SK-N-SH treated with all-trans-retinoic acid at 6 μM for 48 hours (cell line): Measurements from ENCODE around the gene STAMBPL1.

ENCODE experiments used
- ATAC-seq: fragments of 200-7000 bp; cut with Tn5 transposase; 3 replicates; pipeline ENCODE4 v1.9.1; 2020; ENCODE audit warnings: mild to moderate bottlenecking, moderate library complexity
- ARNTL ChIP-seq: fragments of 450-650 bp; formaldehyde crosslinking; IDR thresholded peaks from 2 replicates; pipeline ENCODE4 v1.5.0; 2020; ENCODE audit warnings: low read depth, mild to moderate bottlenecking, moderate library complexity, borderline replicate concordance
- BACH2 ChIP-seq: fragments of 250-450 bp; sonication (Bioruptor Pico); IDR thresholded peaks from 2 replicates; pipeline ENCODE4 v1.9.0; 2021; ENCODE audit warnings: mild to moderate bottlenecking, borderline replicate concordance
- CREB5 ChIP-seq: fragments of 250-450 bp; sonication (Bioruptor Pico); IDR thresholded peaks from 2 replicates; pipeline ENCODE4 v1.5.1; 2020; ENCODE audit warnings: low read depth, mild to moderate bottlenecking, moderate library complexity
- CSDC2 ChIP-seq: fragments of 250-450 bp; sonication (Bioruptor Pico); IDR thresholded peaks from 2 replicates; pipeline ENCODE4 v1.5.0; 2020; ENCODE audit warnings: mild to moderate bottlenecking, moderate library complexity
- CSRNP3 ChIP-seq: fragments of 250-450 bp; sonication (Bioruptor Pico); IDR thresholded peaks from 2 replicates; pipeline ENCODE4 v1.5.1; 2021; ENCODE audit warnings: mild to moderate bottlenecking, moderate library complexity
- ESRRG ChIP-seq: fragments of 250-450 bp; sonication (Bioruptor Pico); IDR thresholded peaks from 2 replicates; pipeline ENCODE4 v1.6.1; 2021; ENCODE audit warnings: mild to moderate bottlenecking
- GLIS3 ChIP-seq: fragments of 250-450 bp; sonication (Bioruptor Pico); IDR thresholded peaks from 2 replicates; pipeline ENCODE4 v1.5.0; 2020; ENCODE audit warnings: mild to moderate bottlenecking, moderate library complexity
- OSR1 ChIP-seq: fragments of 250-450 bp; sonication (Bioruptor Pico); IDR thresholded peaks from 2 replicates; pipeline ENCODE4 v1.8.0; 2022; ENCODE audit warnings: moderate library complexity, mild to moderate bottlenecking, inconsistent platforms
- PATZ1 ChIP-seq: fragments of 250-450 bp; sonication (Bioruptor Pico); IDR thresholded peaks from 2 replicates; pipeline ENCODE4 v1.8.0; 2020; ENCODE audit warnings: mild to moderate bottlenecking, moderate library complexity, borderline replicate concordance
- POU6F1 ChIP-seq: fragments of 250-450 bp; sonication (Bioruptor Pico); IDR thresholded peaks from 2 replicates; pipeline ENCODE4 v1.8.0; 2021; ENCODE audit warnings: low read depth, mild to moderate bottlenecking, moderate library complexity, borderline replicate concordance
- PPARA ChIP-seq: fragments of 250-450 bp; sonication (Bioruptor Pico); IDR thresholded peaks from 2 replicates; pipeline ENCODE4 v1.5.0; 2020; ENCODE audit warnings: mild to moderate bottlenecking, borderline replicate concordance
- RARB ChIP-seq: fragments of 250-450 bp; sonication (Bioruptor Pico); IDR thresholded peaks from 2 replicates; pipeline ENCODE4 v1.8.0; 2021; ENCODE audit warnings: mild to moderate bottlenecking, moderate library complexity
- SNAI2 ChIP-seq: fragments of 250-450 bp; sonication (Bioruptor Pico); IDR thresholded peaks from 2 replicates; pipeline ENCODE4 v1.5.0; 2020; ENCODE audit warnings: mild to moderate bottlenecking, moderate library complexity
- TCF4 ChIP-seq: fragments of 250-450 bp; sonication (Bioruptor Pico); IDR thresholded peaks from 2 replicates; pipeline ENCODE4 v1.8.0; 2021; ENCODE audit warnings: mild to moderate bottlenecking, moderate library complexity, borderline replicate concordance
- TOX ChIP-seq: fragments of 250-450 bp; sonication (Bioruptor Pico); IDR thresholded peaks from 2 replicates; pipeline ENCODE4 v1.8.0; 2021; ENCODE audit warnings: mild to moderate bottlenecking, moderate library complexity, borderline replicate concordance
- TSHZ2 ChIP-seq: fragments of 250-450 bp; sonication (Bioruptor Pico); IDR thresholded peaks from 2 replicates; pipeline ENCODE4 v1.5.0; 2020; ENCODE audit warnings: mild to moderate bottlenecking, moderate library complexity
- ZC3H10 ChIP-seq: fragments of 250-450 bp; sonication (Bioruptor Pico); IDR thresholded peaks from 2 replicates; pipeline ENCODE4 v1.5.1; 2021; ENCODE audit warnings: mild to moderate bottlenecking, moderate library complexity
- ZFP3 ChIP-seq: fragments of 250-450 bp; sonication (Bioruptor Pico); IDR thresholded peaks from 2 replicates; pipeline ENCODE4 v1.5.0; 2020; ENCODE audit warnings: mild to moderate bottlenecking, moderate library complexity
- ZFP30 ChIP-seq: fragments of 450-650 bp; formaldehyde crosslinking; IDR thresholded peaks from 2 replicates; pipeline ENCODE4 v1.5.0; 2022; ENCODE audit warnings: mild to moderate bottlenecking, moderate library complexity
- ZNF565 ChIP-seq: fragments of 450-650 bp; formaldehyde crosslinking; conservative IDR thresholded peaks from 2 replicates; pipeline ENCODE4 v1.5.0; 2020; ENCODE audit warnings: low read depth, mild to moderate bottlenecking, moderate library complexity
- ZNF70 ChIP-seq: fragments of 450-650 bp; formaldehyde crosslinking; IDR thresholded peaks from 2 replicates; pipeline ENCODE4 v1.5.0; 2020; ENCODE audit warnings: mild to moderate bottlenecking, moderate library complexity
- ZNF8 ChIP-seq: fragments of 450-650 bp; formaldehyde crosslinking; IDR thresholded peaks from 2 replicates; pipeline ENCODE4 v1.5.0; 2020; ENCODE audit warnings: mild to moderate bottlenecking, moderate library complexity

Gene STAMBPL1

GRCh38 chr10:88853155-88853881, 26.7 kb upstream of the STAMBPL1 start:
- no peak for ATAC-seq
- TF ChIP-seq ZNF8 (CRISPR knock-in tag) = no peak
- no peak for TF ChIP-seq RARB (CRISPR knock-in tag)
- TF ChIP-seq POU6F1 = no peak
- TF ChIP-seq TCF4 = no peak
- TF ChIP-seq TSHZ2 (CRISPR knock-in tag) = no peak
- TF ChIP-seq CSRNP3 (CRISPR knock-in tag) = no peak
- no peak for TF ChIP-seq PPARA (CRISPR knock-in tag)
- TF ChIP-seq TOX = no peak
- TF ChIP-seq OSR1 (CRISPR knock-in tag) = no peak
- no peak for TF ChIP-seq SNAI2 (CRISPR knock-in tag)
- no peak for TF ChIP-seq ZNF565
- TF ChIP-seq ZNF70 (CRISPR knock-in tag) = no peak
- TF ChIP-seq GLIS3 (CRISPR knock-in tag) = no peak
- no peak for TF ChIP-seq ARNTL (CRISPR knock-in tag)
- TF ChIP-seq CSDC2 = no peak
- TF ChIP-seq ZFP30 = no peak
- TF ChIP-seq ESRRG = no peak
- TF ChIP-seq CREB5 (CRISPR knock-in tag) = no peak
- TF ChIP-seq ZC3H10 (CRISPR knock-in tag) = no peak
- TF ChIP-seq, all 23 proteins: peak for 0

- TF ChIP-seq ESRRG = no peak
- TF ChIP-seq CREB5 (CRISPR knock-in tag) = no peak
- no peak for TF ChIP-seq ARNTL (CRISPR knock-in tag)
- no peak for TF ChIP-seq ZNF70 (CRISPR knock-in tag)
- no peak for ATAC-seq
Measured at GRCh38 chr10:88854684-88855083, 25.4 kb upstream of the STAMBPL1 start.

GRCh38 chr10:88857831-88858230, 22.2 kb upstream of the STAMBPL1 start:
- ATAC-seq = no peak
- no peak for TF ChIP-seq BACH2
- no peak for TF ChIP-seq SNAI2 (CRISPR knock-in tag)
- no peak for TF ChIP-seq ZFP3 (CRISPR knock-in tag)
- TF ChIP-seq RARB (CRISPR knock-in tag) = no peak
- no peak for TF ChIP-seq OSR1 (CRISPR knock-in tag)
- no peak for TF ChIP-seq TSHZ2 (CRISPR knock-in tag)
- TF ChIP-seq POU6F1 = no peak
- no peak for TF ChIP-seq PATZ1 (CRISPR knock-in tag)
